GM19324 (cell line): ENCODE data around the gene KIF13A.
A peak's percentile ranks its signal among the peaks of the same experiment; 100 is the strongest.
"Not testable (repeated sequence)": the region's sequence is repeated elsewhere in the genome, so short reads cannot be mapped to it uniquely, and the experiment has no call there.

ENCODE experiments used
- ATAC-seq: cut with Tn5 transposase; IDR thresholded peaks from one replicate; pipeline ENCODE4 v1.9.1; 2021; ENCODE audit warnings: mild to moderate bottlenecking, moderate library complexity; ENCODE audit not compliant: unreplicated experiment, low FRiP score

The KIF13A gene

DNA sequence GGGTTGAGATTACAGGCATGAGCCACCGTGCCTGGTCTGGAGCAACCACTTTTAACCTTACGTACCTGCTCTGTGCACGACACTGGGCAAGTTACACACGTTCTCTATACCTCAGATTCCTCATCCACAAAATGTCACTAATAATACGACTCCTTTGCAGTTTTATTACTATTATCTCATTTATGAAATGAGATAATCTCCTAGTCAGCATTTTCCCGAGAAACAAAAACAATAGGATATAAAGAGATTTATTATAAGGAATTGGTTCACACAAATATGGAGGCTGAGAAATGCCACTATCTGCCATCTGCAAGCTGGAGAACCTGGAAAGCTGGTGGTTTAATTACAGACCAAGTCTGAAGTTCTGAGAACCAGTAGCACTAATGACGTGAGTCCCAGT is 12.0 kb upstream of the KIF13A start:
- ATAC-seq, result no peak

DNA sequence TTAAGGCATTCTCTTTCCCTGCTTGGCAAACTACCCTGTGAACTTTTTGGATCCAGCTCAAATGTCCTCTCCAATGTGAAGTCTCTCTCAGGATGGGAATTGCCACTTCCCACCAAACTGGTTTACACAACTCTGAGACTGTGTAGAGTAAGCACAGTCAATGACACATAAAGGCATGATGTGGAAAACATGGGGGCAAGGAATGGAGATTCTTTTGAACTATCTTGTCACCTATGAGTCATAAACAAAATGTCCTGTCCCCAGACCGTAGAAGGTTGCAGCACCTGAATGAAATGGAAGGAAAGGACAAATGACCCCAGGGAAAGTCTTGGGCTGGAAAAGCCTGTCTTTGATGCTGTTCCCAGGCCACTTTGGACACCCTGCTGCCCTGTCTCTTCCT is 11.0 kb upstream of the KIF13A start:
- no peak for ATAC-seq

- no peak for ATAC-seq
These were observed 10.6 kb upstream of the KIF13A start for GRCh38 chr6:17998003-17998402.

- no peak for ATAC-seq
These were observed 8.0 kb upstream of the KIF13A start for GRCh38 chr6:17995414-17995813.

DNA sequence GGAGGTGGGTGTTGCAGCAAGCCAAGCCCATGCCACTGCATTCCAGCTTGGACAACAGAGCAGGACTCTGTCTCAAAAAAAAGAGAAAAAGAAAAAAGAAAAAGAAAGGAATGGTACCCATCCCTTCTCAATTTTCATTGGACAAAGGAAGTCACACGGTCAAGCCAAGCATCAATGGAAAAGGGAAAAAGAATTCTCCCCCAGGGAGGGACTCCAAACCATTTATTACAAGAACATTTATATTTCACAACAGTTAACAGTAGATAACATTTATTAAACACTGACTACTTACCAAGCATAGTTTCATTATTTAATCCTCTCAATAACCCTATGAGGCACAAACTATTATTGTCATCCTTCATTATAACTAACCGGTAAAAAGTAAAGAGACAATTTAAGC is 6.6 kb upstream of the KIF13A start:
- no peak for ATAC-seq

- no peak for ATAC-seq
These were observed 1.0 kb upstream of the KIF13A start for GRCh38 chr6:17988422-17988944.

- peak; percentile 77 for ATAC-seq
These were observed 424 bp upstream of the KIF13A start for GRCh38 chr6:17987697-17988421.

DNA sequence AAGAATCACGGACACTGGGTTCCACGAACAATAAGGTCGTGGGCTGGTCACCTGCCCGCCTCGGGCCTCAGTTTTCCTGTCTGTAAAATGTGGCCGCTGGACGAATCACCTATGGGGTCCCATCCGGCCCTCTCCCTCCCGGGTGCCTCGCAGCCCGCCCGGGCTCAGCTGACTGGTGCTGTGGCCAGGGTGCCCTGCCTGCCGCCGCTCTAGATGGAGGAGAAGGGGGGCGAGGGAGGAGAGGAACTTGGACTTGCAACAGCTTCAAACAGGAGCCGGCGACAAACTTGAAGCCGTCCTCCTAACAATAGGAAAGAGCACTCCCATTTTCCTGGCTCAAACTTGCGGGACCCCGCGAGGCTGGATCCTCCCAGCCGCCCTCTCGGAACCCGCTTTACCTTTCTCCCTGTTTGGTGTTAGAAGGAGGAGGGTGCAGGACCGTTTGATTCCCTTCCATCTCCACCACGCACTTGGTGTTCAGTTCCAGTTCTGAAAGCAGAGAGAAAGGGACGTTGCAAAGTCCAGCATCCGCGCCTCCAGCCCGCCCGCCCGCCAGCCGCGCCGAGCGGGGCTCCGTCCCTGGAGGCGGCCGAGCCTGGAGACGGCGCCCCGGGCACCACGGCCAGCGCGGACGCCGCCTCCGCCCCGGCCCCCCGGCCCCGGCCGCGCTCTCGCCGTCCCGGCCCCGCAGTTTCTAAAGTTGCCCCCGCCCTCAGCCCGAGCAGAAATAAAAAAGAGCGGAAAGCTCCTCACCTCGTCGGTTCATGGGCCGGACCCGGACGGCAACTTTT is 584 bp downstream of the KIF13A start:
- peak; percentile 32 for ATAC-seq

DNA sequence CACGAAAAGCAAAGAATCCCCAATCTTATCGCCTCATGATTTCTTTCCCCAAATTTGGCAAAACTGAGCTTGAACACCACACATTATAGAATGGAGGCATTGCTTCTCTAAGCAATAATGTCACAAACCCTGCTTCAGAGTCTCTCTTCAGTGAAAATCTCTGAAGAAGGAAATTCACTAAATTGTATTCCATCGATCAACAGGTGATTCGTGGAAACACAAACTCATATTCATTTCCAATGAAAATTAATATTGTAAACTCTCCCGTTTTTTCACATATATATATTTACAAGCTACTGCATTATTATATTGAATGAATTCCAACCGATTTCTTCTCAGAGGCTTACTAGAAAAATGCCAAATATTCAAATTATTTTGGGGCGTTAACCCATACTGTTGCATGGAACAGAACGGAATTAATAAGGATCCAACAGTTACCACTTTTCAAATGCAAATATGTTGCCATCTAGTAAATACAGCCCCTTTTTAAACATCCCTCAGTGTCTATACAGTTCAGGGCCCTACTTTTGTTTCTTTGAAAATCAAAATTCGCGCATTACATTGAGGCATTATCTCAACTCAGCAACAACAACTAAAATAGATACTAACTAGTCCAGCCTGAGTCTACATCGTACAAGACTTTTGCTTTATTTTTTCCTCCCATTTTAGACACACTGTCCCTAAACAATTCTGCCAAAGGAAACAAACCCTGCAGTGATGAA is 1.3 kb downstream of the KIF13A start:
- ATAC-seq, result no peak

DNA sequence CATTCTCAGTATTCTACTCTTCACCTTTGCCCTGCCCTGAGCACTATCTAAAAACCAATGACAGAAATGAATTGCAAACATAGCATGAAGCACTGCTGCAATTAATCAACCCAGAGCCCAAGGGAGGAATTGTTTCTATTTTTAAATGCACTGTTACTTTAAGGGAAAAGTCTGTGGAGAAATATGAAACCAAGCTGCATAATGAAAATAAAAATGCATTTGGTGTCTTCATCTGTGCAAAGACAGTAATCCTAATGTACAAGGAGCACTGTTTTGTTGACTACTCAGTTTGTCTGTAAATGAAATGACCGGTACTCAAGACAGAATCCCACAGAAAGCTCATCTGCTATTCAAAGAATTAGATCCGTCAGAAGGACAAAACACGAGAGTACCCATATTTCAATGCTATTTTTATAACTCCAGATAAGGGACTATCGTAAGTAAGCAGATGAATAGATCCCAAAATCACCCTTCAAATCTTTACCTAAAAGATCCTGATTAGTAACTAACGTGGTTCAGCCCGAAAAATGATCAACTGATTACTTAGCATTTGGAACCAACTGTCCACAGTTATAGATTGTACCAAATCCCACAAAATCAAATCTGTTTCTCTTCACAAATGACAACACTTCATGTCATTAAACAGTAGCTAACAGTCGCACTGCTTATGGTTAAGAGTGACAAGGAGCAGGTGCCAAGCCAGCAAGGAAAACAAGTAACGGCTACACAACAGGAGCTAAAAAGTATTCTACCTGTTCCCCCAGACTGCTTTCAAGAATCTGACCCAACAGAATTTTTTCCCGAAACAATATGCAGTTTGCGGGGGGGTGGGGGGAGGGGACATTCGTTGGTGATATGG is 2.4 kb downstream of the KIF13A start:
- ATAC-seq, result no peak

DNA sequence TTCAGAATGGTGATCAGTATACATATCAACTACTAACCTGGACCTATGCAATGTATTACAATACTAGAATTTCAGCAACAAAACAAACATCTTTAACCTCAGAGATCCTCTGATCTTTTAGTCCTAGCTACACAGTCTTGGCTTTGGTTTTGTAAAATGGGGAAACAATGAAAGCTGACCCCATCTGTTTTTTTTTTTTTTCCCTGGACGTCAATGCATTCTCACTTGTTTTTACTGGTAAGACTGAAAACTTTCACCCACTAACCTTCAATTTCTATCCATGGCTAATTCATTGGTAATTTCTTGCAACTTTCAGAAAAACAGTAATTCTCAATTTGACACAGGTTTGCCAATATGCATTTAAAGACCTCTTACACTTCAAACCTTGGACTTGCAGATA is 3.0 kb downstream of the KIF13A start:
- no peak for ATAC-seq

GRCh38 chr6:17983730-17984129 is 3.7 kb downstream of the KIF13A start:
- ATAC-seq, result no peak

GRCh38 chr6:17980329-17980728 is 7.1 kb downstream of the KIF13A start:
- ATAC-seq, result no peak

GRCh38 chr6:17979479-17979878 is 8.0 kb downstream of the KIF13A start:
- ATAC-seq, result no peak

DNA sequence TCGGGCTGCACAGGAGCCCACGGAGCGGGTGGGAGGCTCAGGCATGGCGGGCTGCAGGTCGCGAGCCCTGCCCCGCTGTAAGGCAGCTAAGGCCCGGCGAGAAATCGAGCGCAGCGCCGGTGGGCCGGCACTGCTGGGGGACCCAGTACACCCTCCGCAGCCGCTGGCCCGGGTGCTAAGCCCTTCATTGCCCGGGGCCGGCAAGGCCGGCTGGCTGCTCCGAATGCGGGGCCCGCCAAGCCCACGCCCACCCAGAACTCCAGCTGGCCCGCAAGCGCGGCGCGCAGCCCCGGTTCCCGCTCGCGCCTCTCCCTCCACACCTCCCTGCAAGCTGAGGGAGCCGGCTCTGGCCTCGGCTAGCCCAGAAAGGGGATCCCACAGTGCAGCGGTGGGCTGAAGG is 11.2 kb downstream of the KIF13A start:
- ATAC-seq, result not testable (repeated sequence)

DNA sequence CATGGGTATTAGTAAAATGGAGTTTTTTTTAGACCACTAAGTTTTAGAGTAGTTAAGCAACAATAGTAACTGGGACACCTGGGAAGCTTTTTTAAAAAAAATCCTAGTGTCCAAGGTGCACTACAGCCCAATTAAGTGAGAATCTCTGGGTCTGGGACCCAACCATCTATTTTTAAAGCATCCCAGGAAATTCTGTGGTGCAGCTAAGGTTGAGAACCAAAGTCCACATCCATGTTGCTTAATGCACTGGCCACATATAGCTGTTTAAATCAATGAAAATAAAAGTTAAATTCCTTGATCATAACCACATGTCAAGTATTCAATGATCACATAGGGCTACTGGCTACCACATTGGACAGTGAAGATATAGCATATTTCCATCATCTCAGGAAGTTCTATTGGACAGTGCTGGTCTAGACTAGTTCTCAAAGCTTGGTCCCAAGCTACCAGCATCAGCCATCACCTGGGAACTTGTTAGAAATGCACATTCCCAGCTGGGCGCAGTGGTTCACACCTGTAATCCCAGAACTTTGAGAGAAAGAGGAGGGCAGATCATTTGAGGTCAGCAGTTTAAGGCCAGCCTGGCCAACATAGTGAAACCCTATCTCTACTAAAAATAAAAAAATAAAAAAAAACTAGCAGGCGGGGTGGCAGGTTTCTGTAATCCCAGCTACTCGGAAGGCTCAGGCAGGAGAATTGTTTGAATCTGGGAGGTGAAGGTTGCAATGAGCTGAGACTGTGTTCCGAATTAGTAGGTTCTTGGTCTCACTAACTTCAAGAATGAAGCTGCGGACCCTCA is 12.7 kb downstream of the KIF13A start:
- ATAC-seq, result no peak

DNA sequence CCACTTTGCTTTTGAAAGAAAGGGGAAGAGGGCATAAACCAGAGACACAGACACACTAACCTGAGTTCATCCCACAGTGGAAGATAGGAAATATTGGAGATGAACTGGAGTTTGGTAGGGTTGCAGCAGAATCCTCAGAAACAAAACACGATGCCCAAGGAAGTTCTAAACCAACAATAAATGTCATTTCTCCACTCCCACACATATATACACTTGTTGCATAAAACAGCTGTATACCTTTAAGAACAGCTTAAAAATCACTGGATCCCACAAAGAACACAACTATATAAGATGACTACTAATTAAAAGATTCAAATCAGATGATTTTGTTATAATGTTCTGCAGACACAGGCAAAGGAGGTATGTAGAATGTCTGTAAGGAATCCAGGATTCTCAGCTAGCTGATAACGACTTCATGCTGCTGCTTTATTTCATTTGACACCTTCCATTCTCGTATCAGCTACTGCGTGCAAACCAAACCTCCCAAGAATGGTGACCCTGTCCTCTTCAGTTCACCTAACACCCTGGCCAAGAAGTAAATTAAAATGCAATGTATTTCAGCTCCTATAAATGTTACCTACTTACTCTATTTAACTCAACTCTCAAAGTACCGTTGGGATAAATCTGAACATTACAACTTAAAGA is 14.3 kb downstream of the KIF13A start:
- no peak for ATAC-seq

- no peak for ATAC-seq
These were observed 15.1 kb downstream of the KIF13A start for GRCh38 chr6:17972074-17972952.
